HG03175 (cell line): ENCODE data around the gene TNFRSF9.

Experiments used
- ATAC-seq: cut with Tn5 transposase; IDR thresholded peaks from one replicate; pipeline ENCODE4 v1.9.1; 2021; ENCODE audit warnings: mild to moderate bottlenecking, moderate library complexity; ENCODE audit not compliant: unreplicated experiment

The TNFRSF9 gene

GRCh38 chr1:7878027-7878426, 62.6 kb downstream of the TNFRSF9 start:
- no peak for ATAC-seq

- ATAC-seq, result no peak
Observed at GRCh38 chr1:7873801-7874795, 66.5 kb downstream of the TNFRSF9 start.

GRCh38 chr1:7871136-7871535, 69.5 kb downstream of the TNFRSF9 start:
- no peak for ATAC-seq

- no peak for ATAC-seq
Observed at GRCh38 chr1:7869136-7869920, 71.3 kb downstream of the TNFRSF9 start.

GRCh38 chr1:7868070-7868780, 72.4 kb downstream of the TNFRSF9 start:
- no peak for ATAC-seq

GRCh38 chr1:7865978-7866377, 74.7 kb downstream of the TNFRSF9 start:
- no peak for ATAC-seq
